Activated CD8-positive, alpha-beta memory T cell treated with anti-CD3 and anti-CD28 coated beads, Interleukin-2, amount 50 U/mL, for 24 hours (primary cell): Measurements from ENCODE around the gene MATN4.
A peak's percentile ranks its signal among the peaks of the same experiment; 100 is the strongest.

Source experiments
- DNase-seq: peaks from one replicate; pipeline ENCODE4 v3.0.0-alpha.2; 2020; ENCODE audit errors: extremely low read depth

The MATN4 gene

GRCh38 chr20:45315672-45316071 is 7.6 kb upstream of the MATN4 start:
- no peak for DNase-seq

- no peak for DNase-seq
Measured at GRCh38 chr20:45313943-45314342, 5.8 kb upstream of the MATN4 start.

- no peak for DNase-seq
Measured at GRCh38 chr20:45313065-45313695, 5.1 kb upstream of the MATN4 start.

GRCh38 chr20:45312241-45312640 is 4.1 kb upstream of the MATN4 start:
- DNase-seq: no peak

GRCh38 chr20:45311589-45312211 is 3.6 kb upstream of the MATN4 start:
- DNase-seq: peak; percentile 23

- DNase-seq: no peak
Measured at GRCh38 chr20:45309075-45309474, 976 bp upstream of the MATN4 start.

GRCh38 chr20:45307076-45307640 is 941 bp downstream of the MATN4 start:
- no peak for DNase-seq

- DNase-seq: no peak
Measured at GRCh38 chr20:45306431-45306982, 1.6 kb downstream of the MATN4 start, which contains the start of gene RBPJL. RBPJL (plus strand) TSS chr20:45306840; CDS start chr20:45306923, 83 bp downstream.

GRCh38 chr20:45305262-45305661 is 2.8 kb downstream of the MATN4 start:
- DNase-seq: no peak

GRCh38 chr20:45304464-45304999 is 3.6 kb downstream of the MATN4 start:
- no peak for DNase-seq

- DNase-seq: no peak
Measured at GRCh38 chr20:45303586-45304463, 4.3 kb downstream of the MATN4 start.

GRCh38 chr20:45301824-45302271 is 6.3 kb downstream of the MATN4 start:
- DNase-seq: no peak

- no peak for DNase-seq
Measured at GRCh38 chr20:45300961-45301360, 7.1 kb downstream of the MATN4 start.

- no peak for DNase-seq
Measured at GRCh38 chr20:45299786-45300185, 8.3 kb downstream of the MATN4 start.

- no peak for DNase-seq
Measured at GRCh38 chr20:45297786-45298497, 10.2 kb downstream of the MATN4 start.

GRCh38 chr20:45294659-45295058 is 13.4 kb downstream of the MATN4 start:
- DNase-seq: no peak

GRCh38 chr20:45294003-45294368 is 14.1 kb downstream of the MATN4 start:
- DNase-seq: no peak

- DNase-seq: peak; percentile 41
Measured at GRCh38 chr20:45293041-45294002, 14.8 kb downstream of the MATN4 start.

- no peak for DNase-seq
Measured at GRCh38 chr20:45292343-45292742, 15.8 kb downstream of the MATN4 start.

GRCh38 chr20:45291526-45291925 is 16.6 kb downstream of the MATN4 start:
- no peak for DNase-seq
